Endothelial cell of umbilical vein (primary cell): ENCODE data around the gene TCP11. TPM values are rescaled to one million over a fixed set of nuclear protein-coding genes. Genes with fewer than 3 reads are reported as not detected.

ENCODE experiments used
- BruUV-seq: library from RNA; stranded (reverse); fragments of 400-500 nt; replicated peaks from 2 replicates; lab custom pipeline; 2021; lab: Mats Ljungman, UMichigan
- CTCF ChIA-PET: fragments of 300-600, 350-600 bp; sonication (Branson Sonifier 250); formaldehyde crosslinking; loops from one replicate; lab custom pipeline; 2021; ENCODE audit warnings: antibody characterized with exemption, inconsistent platforms; lab: Charles Lee
- POLR2A ChIA-PET: fragments of 300-600, 350-600 bp; sonication (Branson Sonifier 250); formaldehyde crosslinking; loops from one replicate; lab custom pipeline; 2021; ENCODE audit warnings: antibody characterized with exemption, inconsistent platforms; lab: Charles Lee
- DNase-seq: peaks from one replicate; pipeline ENCODE4 v3.0.0-alpha.2; 2011; ENCODE audit warnings: low read depth, low spot score
- FAIRE-seq: peaks from 2 replicates; lab custom pipeline; 2011; peaks lifted over from hg19 to GRCh38; lab: Jason Lieb, UNC
- H2AFZ ChIP-seq: 2 replicates; pipeline ENCODE4 v1.6.0; 2012; ENCODE audit warnings: low read depth, low read length, control low read depth, inconsistent platforms
- H3K27ac ChIP-seq: 2 replicates; pipeline ENCODE4 v1.5.1; 2011; ENCODE audit warnings: low read depth, mild to moderate bottlenecking, control low read depth, low read length, moderate library complexity; ENCODE audit not compliant: insufficient read depth
- H3K27me3 ChIP-seq, 2 experiments: 2 replicates each; pipeline versions ENCODE4 v1.6.0 to v1.6.1; 2011; ENCODE audit warnings: low read length in 2 of 2, mixed read lengths in 1 of 2; ENCODE audit not compliant: control insufficient read depth in 2 of 2, insufficient read depth in 2 of 2
- H3K36me3 ChIP-seq, 2 experiments: 2 replicates in 1 of 2; 3 replicates in 1 of 2; pipeline ENCODE4 v1.5.1; 2011; ENCODE audit warnings: low read length in 2 of 2, mild to moderate bottlenecking in 1 of 2, moderate library complexity in 1 of 2; ENCODE audit not compliant: control insufficient read depth in 2 of 2, insufficient read depth in 2 of 2; ENCODE audit errors: extremely low read depth in 1 of 2
- H3K4me1 ChIP-seq: 3 replicates; pipeline ENCODE4 v1.5.1; 2011; ENCODE audit warnings: mild to moderate bottlenecking, low read length; ENCODE audit not compliant: control insufficient read depth, insufficient read depth; ENCODE audit errors: extremely low read depth
- H3K4me2 ChIP-seq: 2 replicates; pipeline ENCODE4 v1.6.1; 2011; ENCODE audit warnings: low read length, control low read depth, mixed read lengths; ENCODE audit not compliant: insufficient read depth
- H3K4me3 ChIP-seq, 3 experiments: fragments of 200-600 bp in 1 of 3; sonication (generic), shearing (Covaris generic) in 1 of 3; replicated peaks in 1 of 3; 2 replicates each; pipeline ENCODE4 v1.5.1; 2011 to 2016; ENCODE audit warnings: control low read depth in 3 of 3, low read length in 3 of 3, mild to moderate bottlenecking in 2 of 3, inconsistent platforms in 1 of 3, low read depth in 1 of 3, moderate library complexity in 1 of 3; ENCODE audit not compliant: insufficient read depth in 1 of 3
- H3K79me2 ChIP-seq: 2 replicates; pipeline ENCODE4 v1.6.0; 2012; ENCODE audit warnings: low read length, inconsistent platforms; ENCODE audit not compliant: control insufficient read depth, insufficient read depth
- H3K9ac ChIP-seq: replicated peaks from 2 replicates; pipeline ENCODE3; 2011; ENCODE audit warnings: low read length, control low read depth; ENCODE audit not compliant: insufficient read depth; ENCODE audit errors: extremely low read depth
- H3K9me1 ChIP-seq: replicated peaks from 3 replicates; pipeline ENCODE4 v1.6.0; 2011; ENCODE audit warnings: mild to moderate bottlenecking, low read length; ENCODE audit not compliant: control insufficient read depth, insufficient read depth; ENCODE audit errors: extremely low read depth
- H3K9me3 ChIP-seq: replicated peaks from 2 replicates; pipeline ENCODE4 v1.5.1; 2012; ENCODE audit warnings: low read length, inconsistent platforms; ENCODE audit not compliant: control insufficient read depth, insufficient read depth
- H4K20me1 ChIP-seq: replicated peaks from 2 replicates; pipeline ENCODE3; 2011; ENCODE audit warnings: mild to moderate bottlenecking, low read length; ENCODE audit not compliant: control insufficient read depth, insufficient read depth; ENCODE audit errors: extremely low read depth
- EZH2 ChIP-seq: IDR thresholded peaks from 2 replicates; pipeline ENCODE4 v1.6.1; 2012; ENCODE audit warnings: borderline replicate concordance, low read depth, mild to moderate bottlenecking, moderate library complexity, low read length, inconsistent platforms; ENCODE audit not compliant: severe bottlenecking
- FOS ChIP-seq: IDR thresholded peaks from 2 replicates; pipeline ENCODE4 v1.6.1; 2011; ENCODE audit warnings: mild to moderate bottlenecking, low read length, moderate library complexity, borderline replicate concordance; ENCODE audit not compliant: insufficient read depth
- GATA2 ChIP-seq: IDR thresholded peaks from 2 replicates; pipeline ENCODE4 v1.7.0; 2011; ENCODE audit warnings: low read depth, mild to moderate bottlenecking, moderate library complexity, mixed read lengths, low read length; ENCODE audit not compliant: insufficient read length, insufficient read depth
- JUN ChIP-seq: IDR thresholded peaks from 2 replicates; pipeline ENCODE4 v1.6.1; 2011; ENCODE audit warnings: borderline replicate concordance, low read depth; ENCODE audit not compliant: insufficient read length, insufficient read depth
- MYC ChIP-seq: IDR thresholded peaks from one replicate; pipeline ENCODE4 v1.6.1; 2011; ENCODE audit warnings: mild to moderate bottlenecking, low read depth, low read length
- POLR2A ChIP-seq: IDR thresholded peaks from 2 replicates; pipeline ENCODE4 v1.6.1; 2012; ENCODE audit warnings: low read depth, mild to moderate bottlenecking, control low read depth, low read length
- POLR2AphosphoS5 ChIP-seq: IDR thresholded peaks from 2 replicates; pipeline ENCODE4 v1.6.1; 2012; ENCODE audit warnings: low read depth, mild to moderate bottlenecking, control low read depth, low read length, moderate library complexity; ENCODE audit not compliant: insufficient read depth
- dilution Hi-C: fragments of 300-500 bp; cut with MboI; formaldehyde crosslinking; loops from one replicate; pipeline ENCODE4 v1.15.0; 2019; ENCODE audit warnings: low sequenced_read_pairs; ENCODE audit not compliant: extremely low pct_ligation_motif_present
- intact Hi-C: fragments of 100-400 bp; cut with micrococcal nuclease; formaldehyde crosslinking; loops from one replicate; pipeline ENCODE4 v1.10.0; 2022
- polyA plus RNA-seq, 4 experiments: library from polyadenylated mRNA; depleted of rRNA in 3 of 4; stranded (reverse) in 3 of 4; unstranded in 1 of 4; fragments of >200 nt; gene quantifications; 2 replicates each; pipeline versions ENCODE4 v1.2.1 to v1.2.3, GENCODE V29; 2011 to 2012; ENCODE audit warnings: missing spikeins in 1 of 4
- total RNA-seq: library from RNA; stranded (reverse); gene quantifications from 2 replicates; pipeline ENCODE4 v1.2.3, GENCODE V29; 2021
- TF ChIP-seq, protein P1 (sequence below): IDR thresholded peaks from 2 replicates; pipeline ENCODE4 v1.6.1; 2011; ENCODE audit not compliant: insufficient read depth, insufficient read length
- TF ChIP-seq, protein P2 (sequence below), 2 donors: IDR thresholded peaks; 1 replicate in 1 of 2; 2 replicates in 1 of 2; pipeline ENCODE4 v1.5.1; 2011; ENCODE audit warnings: low read length in 2 of 2, mild to moderate bottlenecking in 2 of 2, moderate library complexity in 2 of 2, control low read depth in 1 of 2, inconsistent platforms in 1 of 2, low read depth in 1 of 2; ENCODE audit not compliant: insufficient read depth in 1 of 2; ENCODE audit errors: extremely low read depth in 1 of 2

TCP11 gene
- total and polyA plus RNA-seq, 2 donors (not counting 3 experiments of a cell fraction or from before 2014, with no cell fraction given): 0.18 TPM; not detected in 1

DNA sequence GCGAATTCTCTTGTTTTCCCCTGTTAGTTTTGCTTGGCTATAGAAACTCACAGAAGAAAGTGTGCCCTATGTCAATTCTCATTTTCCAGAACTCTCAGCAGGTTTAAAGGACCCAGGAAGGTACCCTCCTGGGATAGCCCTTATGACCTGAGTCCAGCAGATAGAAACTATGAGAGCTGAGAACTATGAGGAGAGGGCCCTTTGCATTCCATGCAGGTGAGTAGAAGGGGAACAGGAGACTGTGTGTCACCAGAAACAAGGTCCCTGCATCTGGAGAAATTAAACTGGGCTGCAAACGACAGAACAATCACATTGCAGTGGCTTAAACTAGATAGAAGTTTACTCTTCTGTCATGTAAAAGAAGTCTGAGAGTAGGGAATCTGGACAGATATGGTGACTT is 36.9 kb upstream of the TCP11 start:
- H3K27me3 ChIP-seq: peaks cover 2 to 3% of the 10 kb centered on the region in 2 experiments
- peaks cover 9% of the 10 kb centered on the region for H3K4me1 ChIP-seq
- no peak overlapping the region for H3K4me3 ChIP-seq
- H3K27ac ChIP-seq: no peak overlapping the region
- H3K9me1 ChIP-seq: no peaks in the 10 kb centered on the region
- no peak for TF ChIP-seq POLR2A
- no peak for TF ChIP-seq POLR2AphosphoS5
- no peak for TF ChIP-seq MYC
- no peak for TF ChIP-seq FOS
- no peak for TF ChIP-seq GATA2
- TF ChIP-seq, protein P1, sequence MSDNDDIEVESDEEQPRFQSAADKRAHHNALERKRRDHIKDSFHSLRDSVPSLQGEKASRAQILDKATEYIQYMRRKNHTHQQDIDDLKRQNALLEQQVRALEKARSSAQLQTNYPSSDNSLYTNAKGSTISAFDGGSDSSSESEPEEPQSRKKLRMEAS: no peak
- TF ChIP-seq JUN: no peak
- TF ChIP-seq, protein P2, sequence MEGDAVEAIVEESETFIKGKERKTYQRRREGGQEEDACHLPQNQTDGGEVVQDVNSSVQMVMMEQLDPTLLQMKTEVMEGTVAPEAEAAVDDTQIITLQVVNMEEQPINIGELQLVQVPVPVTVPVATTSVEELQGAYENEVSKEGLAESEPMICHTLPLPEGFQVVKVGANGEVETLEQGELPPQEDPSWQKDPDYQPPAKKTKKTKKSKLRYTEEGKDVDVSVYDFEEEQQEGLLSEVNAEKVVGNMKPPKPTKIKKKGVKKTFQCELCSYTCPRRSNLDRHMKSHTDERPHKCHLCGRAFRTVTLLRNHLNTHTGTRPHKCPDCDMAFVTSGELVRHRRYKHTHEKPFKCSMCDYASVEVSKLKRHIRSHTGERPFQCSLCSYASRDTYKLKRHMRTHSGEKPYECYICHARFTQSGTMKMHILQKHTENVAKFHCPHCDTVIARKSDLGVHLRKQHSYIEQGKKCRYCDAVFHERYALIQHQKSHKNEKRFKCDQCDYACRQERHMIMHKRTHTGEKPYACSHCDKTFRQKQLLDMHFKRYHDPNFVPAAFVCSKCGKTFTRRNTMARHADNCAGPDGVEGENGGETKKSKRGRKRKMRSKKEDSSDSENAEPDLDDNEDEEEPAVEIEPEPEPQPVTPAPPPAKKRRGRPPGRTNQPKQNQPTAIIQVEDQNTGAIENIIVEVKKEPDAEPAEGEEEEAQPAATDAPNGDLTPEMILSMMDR (IDR thresholded peaks at IDR 0.05; ENCODE audit: extremely low read depth in 1 of 2, insufficient read depth in 1 of 2, low read depth in 1 of 2, low read length in 2 of 2): no peak
- TF ChIP-seq EZH2: no peak
- no peak for FAIRE-seq
- dilution Hi-C loops: no loop called here
- no peaks in the 10 kb centered on the region for H3K9me3 ChIP-seq
- no peak for DNase-seq
- no peak overlapping the region for H3K9ac ChIP-seq
- CTCF ChIA-PET: no interaction called here
- no peaks in the 10 kb centered on the region for H3K36me3 ChIP-seq
- no TSS peak for BruUV-seq
- H2AFZ ChIP-seq: no peak overlapping the region
- POLR2A ChIA-PET: no interaction called here
- H4K20me1 ChIP-seq: no peaks in the 10 kb centered on the region
- H3K4me2 ChIP-seq: no peak overlapping the region
- intact Hi-C loops: no loop called here
- H3K79me2 ChIP-seq: no peaks in the 10 kb centered on the region
